Keratinocyte (primary cell): ENCODE measurements around the gene ZMIZ1. TPM values are rescaled to one million over a fixed set of nuclear protein-coding genes. Genes with fewer than 3 reads are reported as not detected.

ENCODE experiments used
- DNase-seq: peaks from one replicate; pipeline ENCODE4 v3.0.0-alpha.2; 2011; ENCODE audit warnings: low read depth, missing footprints, low spot score
- FAIRE-seq: peaks from 2 replicates; lab custom pipeline; 2011; peaks lifted over from hg19 to GRCh38; lab: Jason Lieb, UNC
- H2AFZ ChIP-seq: 2 replicates; pipeline ENCODE4 v1.6.0; 2012; ENCODE audit warnings: low read length, control low read depth, inconsistent platforms; ENCODE audit not compliant: control insufficient read depth
- H3K27ac ChIP-seq: 2 replicates; pipeline ENCODE4 v1.5.1; 2011; ENCODE audit warnings: low read length; ENCODE audit not compliant: control insufficient read depth, insufficient read depth
- H3K27me3 ChIP-seq: 3 replicates; pipeline ENCODE4 v1.6.0; 2011; ENCODE audit warnings: low read length; ENCODE audit not compliant: control insufficient read depth, insufficient read depth; ENCODE audit errors: extremely low read depth
- H3K36me3 ChIP-seq, 2 experiments: 2 replicates in 1 of 2; 3 replicates in 1 of 2; pipeline ENCODE4 v1.5.1; 2011; ENCODE audit warnings: low read length in 2 of 2, mild to moderate bottlenecking in 1 of 2; ENCODE audit not compliant: control insufficient read depth in 2 of 2, insufficient read depth in 2 of 2; ENCODE audit errors: extremely low read depth in 1 of 2
- H3K4me1 ChIP-seq: 3 replicates; pipeline ENCODE4 v1.5.1; 2011; ENCODE audit warnings: low read length; ENCODE audit not compliant: control insufficient read depth, insufficient read depth; ENCODE audit errors: extremely low read depth
- H3K4me2 ChIP-seq: 3 replicates; pipeline ENCODE4 v1.6.0; 2011; ENCODE audit warnings: low read depth, low read length; ENCODE audit not compliant: control insufficient read depth, insufficient read depth; ENCODE audit errors: extremely low read depth
- H3K4me3 ChIP-seq, 3 experiments: fragments of 200-600 bp in 1 of 3; sonication (generic) in 1 of 3; 2 replicates in 2 of 3; 3 replicates in 1 of 3; pipeline ENCODE4 v1.5.1; 2011 to 2016; ENCODE audit warnings: low read length in 3 of 3, mild to moderate bottlenecking in 3 of 3, control low read depth in 2 of 3, inconsistent platforms in 1 of 3, low read depth in 1 of 3, mixed read lengths in 1 of 3, mixed run types in 1 of 3, moderate library complexity in 1 of 3; ENCODE audit not compliant: control insufficient read depth in 2 of 3, insufficient read depth in 2 of 3; ENCODE audit errors: extremely low read depth in 1 of 3
- H3K79me2 ChIP-seq: 2 replicates; pipeline ENCODE4 v1.6.0; 2012; ENCODE audit warnings: low read length; ENCODE audit not compliant: control insufficient read depth, insufficient read depth
- H3K9ac ChIP-seq: 3 replicates; pipeline ENCODE4 v1.6.0; 2011; ENCODE audit warnings: low read length; ENCODE audit not compliant: control insufficient read depth, insufficient read depth; ENCODE audit errors: extremely low read depth
- H3K9me1 ChIP-seq: 3 replicates; pipeline ENCODE4 v1.6.0; 2011; ENCODE audit warnings: low read length; ENCODE audit not compliant: control insufficient read depth, insufficient read depth; ENCODE audit errors: extremely low read depth
- H3K9me3 ChIP-seq: 2 replicates; pipeline ENCODE4 v1.5.1; 2012; ENCODE audit warnings: low read depth, low read length; ENCODE audit not compliant: control insufficient read depth
- H4K20me1 ChIP-seq: 3 replicates; pipeline ENCODE4 v1.6.0; 2011; ENCODE audit warnings: low read length; ENCODE audit not compliant: control insufficient read depth, insufficient read depth; ENCODE audit errors: extremely low read depth
- CTCF ChIP-seq, 3 experiments: IDR thresholded peaks in 1 of 3; conservative IDR thresholded peaks in 1 of 3; optimal IDR thresholded peaks in 1 of 3; 2 replicates in 2 of 3; 3 replicates in 1 of 3; pipeline versions ENCODE3 to v1.5.1; 2011; ENCODE audit warnings: low read length in 3 of 3, mild to moderate bottlenecking in 3 of 3, moderate library complexity in 2 of 3, control low read depth in 1 of 3, inconsistent platforms in 1 of 3; ENCODE audit not compliant: insufficient read depth in 2 of 3; ENCODE audit errors: extremely low read depth in 1 of 3
- EZH2 ChIP-seq: IDR thresholded peaks from one replicate; pipeline ENCODE4 v1.6.1; 2012; ENCODE audit warnings: inconsistent platforms, mild to moderate bottlenecking, low read length, moderate library complexity
- dilution Hi-C: fragments of 300-500 bp; cut with MboI; formaldehyde crosslinking; loops from one replicate; pipeline ENCODE4 v1.7.0; 2020; ENCODE audit warnings: low sequenced_read_pairs; ENCODE audit not compliant: extremely low pct_ligation_motif_present
- polyA plus RNA-seq, 5 experiments: library from polyadenylated mRNA; depleted of rRNA in 3 of 5; stranded (reverse) in 3 of 5; stranded (forward) in 1 of 5; unstranded in 1 of 5; fragments of >200 nt; gene quantifications; 1 replicate in 1 of 5; 2 replicates in 3 of 5; 3 replicates in 1 of 5; pipeline versions ENCODE4 v1.2.1 to v1.2.3, GENCODE V29; 2011 to 2012; ENCODE audit warnings: missing spikeins in 2 of 5, low read depth in 1 of 5, low replicate concordance in 1 of 5

The ZMIZ1 gene
- polyA plus RNA-seq, 1 donor (not counting 4 experiments of a cell fraction or from before 2014, with no cell fraction given), result 1.8 TPM

- DNase-seq (no peak), FAIRE-seq (no peak)
- TF ChIP-seq EZH2, result no peak
- no peak for TF ChIP-seq CTCF (optimal IDR thresholded peaks at IDR 0.05 in 1 of 3, IDR thresholded peaks at IDR 0.05 in 1 of 3, conservative IDR thresholded peaks at IDR 0.05 in 1 of 3; ENCODE audit: extremely low read depth in 1 of 3, insufficient read depth in 2 of 3, low read length in 3 of 3)
- no peaks in the 10 kb centered on the region for H4K20me1 ChIP-seq
- H3K27ac ChIP-seq, result no peak overlapping the region
- no peaks in the 10 kb centered on the region for H3K9me1 ChIP-seq
- no peaks in the 10 kb centered on the region for H3K79me2 ChIP-seq
- no peak overlapping the region for H3K4me3 ChIP-seq
- H2AFZ ChIP-seq, result no peak overlapping the region
- dilution Hi-C loops, result no loop called here
- H3K9ac ChIP-seq, result no peak overlapping the region
- H3K27me3 ChIP-seq, result no peaks in the 10 kb centered on the region
- peaks cover 11% of the 10 kb centered on the region for H3K4me1 ChIP-seq
- H3K4me2 ChIP-seq, result no peak overlapping the region
- no peaks in the 10 kb centered on the region for H3K9me3 ChIP-seq
- peaks cover 4 to 15% of the 10 kb centered on the region in 2 experiments for H3K36me3 ChIP-seq
These were observed 150.7 kb downstream of the ZMIZ1 start for GRCh38 chr10:79219322-79219957.

DNA sequence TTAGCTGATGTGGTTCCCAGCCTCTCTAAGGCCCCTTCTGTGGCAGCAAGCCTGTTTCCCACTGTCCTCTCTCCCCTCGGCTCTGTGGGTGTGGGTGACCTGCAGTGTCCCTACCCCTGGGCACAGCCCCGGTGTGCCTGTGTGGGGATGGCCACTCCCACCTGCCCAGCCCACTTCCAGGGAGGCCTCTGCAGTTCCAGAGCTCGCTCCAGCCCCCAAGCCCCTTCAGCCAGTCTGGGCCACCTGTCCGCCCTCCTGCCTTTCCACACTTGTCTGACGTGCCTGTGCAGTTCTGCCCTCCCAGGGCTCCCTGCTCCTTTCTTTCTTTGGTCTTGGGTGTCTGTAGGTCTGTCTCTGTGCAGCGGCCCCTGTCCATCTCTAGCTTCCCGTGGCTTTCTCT is 151.5 kb downstream of the ZMIZ1 start:
- Histone ChIP-seq H3K27ac (no peak overlapping the region), H3K4me2 (no peak overlapping the region), H2AFZ (no peak overlapping the region), H3K4me3 (no peak overlapping the region), H3K79me2 (no peaks in the 10 kb centered on the region), H3K36me3 (peaks cover 6 to 15% of the 10 kb centered on the region in 2 experiments), H3K27me3 (no peaks in the 10 kb centered on the region), H3K4me1 (peaks cover 11% of the 10 kb centered on the region), H3K9ac (no peak overlapping the region), H3K9me1 (no peaks in the 10 kb centered on the region), H3K9me3 (no peaks in the 10 kb centered on the region), H4K20me1 (no peaks in the 10 kb centered on the region)
- TF ChIP-seq EZH2, result no peak
- no peak for TF ChIP-seq CTCF (optimal IDR thresholded peaks at IDR 0.05 in 1 of 3, IDR thresholded peaks at IDR 0.05 in 1 of 3, conservative IDR thresholded peaks at IDR 0.05 in 1 of 3; ENCODE audit: extremely low read depth in 1 of 3, insufficient read depth in 2 of 3, low read length in 3 of 3)
- dilution Hi-C loops, result no loop called here
- FAIRE-seq (no peak), DNase-seq (no peak)
